DMS153 treated with DMSO at 0.1 percent for 48 hours (cell line): ENCODE data around the gene OAF.

Experiments used
- DNase-seq: peaks from one replicate; lab custom pipeline; 2025; ENCODE audit not compliant: unreplicated experiment; lab: John Stamatoyannopoulos, UW

OAF gene

DNA sequence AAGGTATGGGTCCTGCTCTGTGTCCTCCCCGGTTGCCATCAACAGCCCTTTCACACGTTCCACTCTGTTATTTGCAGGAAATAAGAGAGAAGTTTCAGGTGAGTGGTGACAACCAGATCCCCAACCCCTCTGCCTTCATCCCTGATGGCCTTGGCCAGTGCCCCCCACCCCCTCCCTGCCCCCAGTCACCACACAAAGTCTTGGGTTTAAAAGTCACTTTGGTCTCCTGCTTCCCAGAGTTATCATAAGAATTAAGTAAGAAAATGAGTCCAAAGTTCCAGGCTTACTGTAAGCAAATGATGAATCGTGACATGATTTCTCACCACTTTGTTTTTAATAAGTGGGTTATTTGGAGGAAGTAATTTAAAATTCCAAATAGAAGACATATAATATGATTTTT lies 9.2 kb upstream of the OAF start:
- DNase-seq, result no peak

GRCh38 chr11:120203626-120204025 lies 7.2 kb upstream of the OAF start:
- DNase-seq, result no peak

DNA sequence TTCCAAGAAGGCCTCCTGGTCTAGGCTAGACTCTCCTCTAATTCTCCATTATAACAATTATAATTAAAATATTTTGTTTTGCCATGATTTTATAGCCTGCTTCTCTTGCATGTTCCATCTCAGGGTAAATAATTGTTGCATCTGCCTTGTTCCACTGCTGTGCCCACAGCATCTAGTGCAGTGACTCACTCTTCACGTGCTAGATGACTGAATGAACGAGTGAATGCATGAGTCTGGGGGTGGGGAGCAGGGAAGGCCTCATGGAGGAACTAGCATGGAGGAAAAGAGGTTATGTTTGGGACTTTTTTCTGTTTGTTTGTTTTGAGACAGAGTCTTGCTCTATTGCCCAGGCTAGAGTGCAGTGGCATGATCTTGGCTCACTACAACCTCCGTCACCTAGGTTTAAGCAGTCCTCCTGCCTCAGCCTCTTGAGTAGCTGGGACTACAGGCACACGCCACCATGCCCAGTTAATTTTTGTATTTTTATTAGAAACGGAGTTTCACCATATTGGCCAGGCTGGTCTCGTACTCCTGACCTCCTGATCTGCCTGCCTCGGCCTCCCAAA lies 5.2 kb upstream of the OAF start:
- no peak for DNase-seq

- no peak for DNase-seq
Observed at GRCh38 chr11:120207512-120207911, 3.3 kb upstream of the OAF start.

DNA sequence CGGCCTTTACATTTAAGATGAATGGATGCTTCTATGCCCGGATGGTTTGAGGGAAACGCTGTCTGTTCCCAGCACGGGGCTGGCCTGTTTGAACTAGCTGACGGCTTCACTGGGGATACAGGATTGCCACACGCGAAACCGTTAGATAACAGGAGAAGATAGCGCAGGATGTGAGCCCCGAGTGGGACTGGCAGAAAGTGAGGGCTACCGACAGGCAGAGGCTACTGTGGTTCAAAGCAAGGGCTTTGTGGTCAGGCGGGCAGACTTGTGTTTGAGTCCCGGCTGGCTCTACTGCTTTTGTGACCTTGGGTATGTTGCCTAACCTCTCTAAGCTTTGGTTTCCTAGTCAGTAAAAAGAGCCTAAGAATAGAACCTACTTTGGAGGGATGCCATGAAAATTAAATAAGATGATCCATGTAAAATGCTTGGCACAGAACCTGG lies 2.8 kb upstream of the OAF start:
- DNase-seq, result no peak

DNA sequence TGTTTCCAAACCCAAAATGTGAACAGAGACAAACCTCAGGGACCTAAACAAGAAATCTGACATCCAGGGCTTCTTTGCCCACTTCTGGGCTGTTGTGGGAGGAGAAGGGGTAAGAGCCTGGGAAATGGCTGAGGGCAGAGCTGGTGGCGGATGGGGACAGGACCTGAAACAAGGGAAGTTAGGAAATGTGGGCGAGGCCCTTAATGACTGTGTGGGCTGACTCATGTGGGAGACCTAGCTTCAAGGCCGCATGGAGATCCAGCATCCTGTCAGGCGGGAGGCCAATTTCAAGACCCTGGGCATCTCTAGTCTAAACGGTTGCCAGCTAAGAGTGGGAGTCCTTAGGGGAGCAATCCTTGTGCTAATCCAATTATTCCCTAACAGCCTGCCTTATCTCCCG lies 2.1 kb upstream of the OAF start:
- no peak for DNase-seq

DNA sequence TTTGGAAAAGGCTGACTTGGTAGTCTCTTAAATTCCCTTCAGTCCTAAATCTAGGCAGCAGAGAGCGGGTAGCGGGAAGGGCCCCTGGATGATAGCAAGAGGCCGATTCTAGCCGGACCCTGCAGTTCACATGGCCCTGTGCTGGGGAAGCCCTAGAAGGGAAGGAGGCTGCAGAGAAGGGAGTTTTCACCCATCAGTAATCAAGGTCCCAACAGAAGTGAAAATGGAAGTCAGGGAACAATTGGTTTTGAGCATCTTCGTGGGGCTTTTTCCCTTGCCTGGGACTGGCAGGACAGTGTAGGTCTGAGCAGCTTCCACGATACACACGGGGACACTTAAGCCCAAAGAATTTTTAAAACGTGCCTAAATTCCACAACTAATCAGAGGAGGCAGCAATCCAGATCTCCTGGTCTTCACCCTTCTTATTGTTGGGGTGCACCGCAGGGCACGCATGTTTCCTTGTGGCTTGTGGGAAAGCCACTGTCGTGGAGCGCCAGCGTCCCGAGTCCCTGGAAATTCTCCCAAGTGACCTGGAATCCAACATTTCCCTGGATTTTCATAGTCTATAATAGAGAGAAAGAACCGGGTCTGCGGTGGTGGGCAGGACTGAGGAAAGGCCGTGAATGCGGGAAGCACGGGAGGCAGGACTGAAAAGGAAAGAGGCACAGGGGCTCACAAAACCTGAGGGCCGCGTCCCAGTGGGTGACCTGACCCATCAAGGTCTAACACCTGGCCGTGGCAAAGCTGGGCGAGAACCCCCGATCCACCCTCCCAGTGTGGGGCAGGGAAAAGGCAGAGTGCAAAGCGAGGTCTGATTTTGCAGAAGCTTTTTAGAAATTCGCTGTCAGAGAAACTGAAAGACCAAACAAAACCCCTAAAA lies 846 bp upstream of the OAF start:
- DNase-seq, result no peak

- DNase-seq, result no peak
Observed at GRCh38 chr11:120211522-120212258, 858 bp downstream of the OAF start.

DNA sequence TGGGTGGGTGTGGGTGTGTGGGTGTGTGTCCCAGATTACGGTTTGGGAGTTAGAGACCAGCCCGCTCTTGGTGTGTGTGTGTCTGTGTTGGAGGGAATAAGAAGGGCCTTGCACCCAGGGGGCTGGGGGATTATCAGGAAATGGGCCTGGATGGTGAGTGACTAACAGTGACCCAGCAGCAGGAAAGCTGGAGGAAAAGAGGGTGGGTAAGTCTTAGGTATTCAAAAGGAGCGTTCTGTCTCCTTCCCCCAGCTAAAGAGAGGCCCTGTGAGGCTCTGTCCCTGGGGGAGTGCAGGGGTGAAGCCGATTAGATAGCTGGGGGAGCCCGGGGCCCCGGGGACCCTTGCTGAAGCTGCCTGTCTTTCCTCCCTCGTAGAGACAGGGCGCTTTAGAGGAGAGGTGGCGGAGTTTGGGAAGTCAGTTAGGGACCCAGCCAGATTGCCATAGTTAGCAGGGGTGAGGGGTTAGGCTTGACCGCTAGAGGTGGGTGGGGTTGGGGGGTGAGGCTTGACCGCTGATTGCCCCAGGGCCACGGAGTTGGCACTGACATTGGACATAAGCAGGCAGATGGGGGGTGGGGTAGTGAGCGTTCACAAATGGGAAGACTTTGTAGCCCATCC lies 1.5 kb downstream of the OAF start:
- DNase-seq, result no peak

DNA sequence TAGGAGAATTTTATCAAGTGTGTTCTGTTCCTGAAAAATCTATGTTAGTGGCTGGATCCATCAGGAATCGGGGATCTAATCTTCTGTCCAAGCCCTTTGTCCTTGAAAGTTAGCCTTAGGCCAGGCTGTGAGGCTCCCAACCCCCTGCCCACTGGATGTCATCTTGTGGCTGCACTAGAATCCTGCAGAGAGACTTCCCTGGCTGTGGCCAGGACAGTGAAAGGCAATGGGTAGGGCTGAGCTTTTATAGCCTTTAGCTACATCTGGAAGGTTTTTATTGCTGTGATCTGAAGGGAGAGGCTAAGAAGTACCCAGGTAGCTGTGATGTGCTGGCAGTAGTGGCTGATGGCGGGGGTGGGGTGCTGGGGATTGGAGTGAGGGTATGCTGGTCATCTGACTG lies 2.1 kb downstream of the OAF start:
- no peak for DNase-seq

- DNase-seq, result no peak
Observed at GRCh38 chr11:120214581-120214980, 3.7 kb downstream of the OAF start.

- no peak for DNase-seq
Observed at GRCh38 chr11:120215634-120216033, 4.8 kb downstream of the OAF start.

GRCh38 chr11:120216426-120217102 lies 5.7 kb downstream of the OAF start:
- DNase-seq, result no peak

GRCh38 chr11:120217526-120217925 lies 6.7 kb downstream of the OAF start:
- no peak for DNase-seq

- no peak for DNase-seq
Observed at GRCh38 chr11:120217941-120218694, 7.3 kb downstream of the OAF start.

- DNase-seq, result no peak
Observed at GRCh38 chr11:120218695-120219033, 7.8 kb downstream of the OAF start.

DNA sequence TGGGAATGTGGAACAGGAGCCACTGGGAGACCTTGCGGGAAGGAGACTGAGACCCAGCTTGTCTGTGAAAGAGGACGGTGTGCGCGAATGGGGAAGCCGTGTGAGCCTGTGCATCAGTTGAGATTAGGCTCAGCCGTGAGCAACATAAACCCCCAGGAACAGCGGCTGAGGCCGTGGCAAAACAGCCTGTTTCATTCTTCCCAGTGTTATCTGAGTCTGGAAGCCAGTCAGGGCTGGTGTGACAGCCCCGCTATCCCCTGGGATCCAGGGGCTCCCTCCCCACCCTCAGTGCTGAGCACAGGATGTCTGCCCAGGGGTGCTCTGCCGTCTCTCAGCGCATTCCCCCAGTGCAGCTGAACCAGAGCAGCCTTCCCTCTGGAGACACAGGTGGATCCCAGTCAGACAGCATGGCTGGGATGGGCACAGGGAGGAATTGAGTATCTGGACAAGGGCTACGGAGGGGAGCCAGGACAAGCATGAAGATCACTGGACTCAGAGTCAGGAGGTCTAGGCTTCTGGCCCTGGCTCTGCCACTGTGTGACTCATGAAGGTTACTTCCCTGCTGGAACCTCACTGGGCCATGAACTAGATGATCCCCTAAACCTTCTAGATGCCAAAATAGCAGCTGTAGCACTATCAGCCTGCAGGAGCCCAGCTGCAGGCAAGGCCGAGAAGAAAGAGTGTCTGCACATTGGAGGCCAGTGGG lies 8.6 kb downstream of the OAF start:
- DNase-seq, result no peak

- no peak for DNase-seq
Observed at GRCh38 chr11:120219938-120220746, 9.3 kb downstream of the OAF start.

DNA sequence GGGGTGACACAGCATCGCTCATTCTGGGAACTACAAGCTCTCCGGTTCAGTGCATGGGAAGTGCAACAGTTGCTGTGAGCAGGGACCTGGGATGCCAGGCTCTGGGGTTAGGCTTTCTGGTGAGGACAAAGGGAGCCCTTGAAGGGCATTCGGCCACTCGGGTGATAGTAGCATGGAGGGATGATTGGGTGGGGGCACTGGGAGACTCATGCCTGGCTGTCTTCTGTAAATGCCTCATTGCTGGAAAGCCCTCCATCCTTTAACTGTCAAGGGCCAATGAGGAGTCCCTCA lies 9.9 kb downstream of the OAF start:
- no peak for DNase-seq
